ENCODE measurements around the gene IVNS1ABP. TPM values are rescaled to one million over a fixed set of nuclear protein-coding genes. Genes with fewer than 3 reads are reported as not detected.
"Not testable (repeated sequence)": the region's sequence is repeated elsewhere in the genome, so short reads cannot be mapped to it uniquely, and the experiment has no call there.

IVNS1ABP gene
- total and polyA plus RNA-seq, 4 donors, result 14.2 to 83.4 (median 34.0) TPM

DNA sequence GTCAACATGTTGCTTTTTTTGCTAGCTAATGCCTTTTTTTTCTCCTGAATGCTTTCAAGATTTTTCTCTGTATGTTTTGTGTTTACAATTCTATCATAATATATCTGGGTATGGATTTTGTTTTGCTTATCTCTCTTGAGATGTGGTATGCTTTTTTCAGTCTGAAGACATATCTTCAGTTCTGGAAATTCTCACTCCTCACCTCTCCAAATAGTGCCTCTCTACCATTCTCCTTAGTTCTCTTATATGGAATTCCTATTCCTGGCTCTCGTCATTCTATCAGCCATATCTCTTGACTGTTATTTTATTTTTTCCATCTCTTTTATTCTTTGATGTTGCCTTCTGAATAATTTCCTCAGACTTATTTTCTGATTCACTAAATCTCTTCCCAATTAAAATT, 58.4 kb downstream of the IVNS1ABP start:
- H3K27me3 ChIP-seq (ENCODE audit: control insufficient read depth in 4 of 4, insufficient read depth in 4 of 4, low read length in 3 of 4), result no peaks in the 10 kb centered on the region
- WGBS, result 96% methylated on average over 1 of the region's 1 CpG

DNA sequence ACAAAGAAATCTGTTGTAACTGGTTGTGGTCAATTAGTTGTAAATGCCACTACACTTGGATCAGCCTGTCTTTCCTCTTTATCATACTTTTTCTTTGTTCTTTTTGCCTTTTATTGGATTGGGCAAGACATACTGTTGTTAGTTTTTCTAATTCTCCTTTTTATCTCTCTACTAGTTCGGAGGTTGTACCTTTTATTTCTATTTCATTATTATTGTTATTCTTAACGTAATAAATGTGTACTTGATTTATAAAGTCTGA, 59.2 kb downstream of the IVNS1ABP start:
- Histone ChIP-seq H3K9ac (ENCODE audit: low read depth in 1 of 2, low read length in 2 of 2) (no peak overlapping the region), H3K36me3 (ENCODE audit: control insufficient read depth in 4 of 4, insufficient read depth in 3 of 4, low read depth in 1 of 4, low read length in 3 of 4) (no peaks in the 10 kb centered on the region), H3K4me3 (ENCODE audit: low read depth in 1 of 3, low read length in 3 of 3) (no peak overlapping the region), H3K27ac (ENCODE audit: low read depth in 1 of 2, low read length in 2 of 2) (no peak overlapping the region), H3K9me3 (ENCODE audit: control insufficient read depth in 4 of 4, low read length in 3 of 4) (no peaks in the 10 kb centered on the region), H3K4me1 (ENCODE audit: control insufficient read depth in 4 of 4, insufficient read depth in 4 of 4, low read length in 3 of 4) (no peaks in the 10 kb centered on the region), H3K27me3 (ENCODE audit: control insufficient read depth in 4 of 4, insufficient read depth in 4 of 4, low read length in 3 of 4) (no peaks in the 10 kb centered on the region)
- WGBS, result 96% methylated on average over 2 of the region's 2 CpGs
- no peak for DNase-seq (ENCODE audit: low spot score)
- TF ChIP-seq, protein P1, sequence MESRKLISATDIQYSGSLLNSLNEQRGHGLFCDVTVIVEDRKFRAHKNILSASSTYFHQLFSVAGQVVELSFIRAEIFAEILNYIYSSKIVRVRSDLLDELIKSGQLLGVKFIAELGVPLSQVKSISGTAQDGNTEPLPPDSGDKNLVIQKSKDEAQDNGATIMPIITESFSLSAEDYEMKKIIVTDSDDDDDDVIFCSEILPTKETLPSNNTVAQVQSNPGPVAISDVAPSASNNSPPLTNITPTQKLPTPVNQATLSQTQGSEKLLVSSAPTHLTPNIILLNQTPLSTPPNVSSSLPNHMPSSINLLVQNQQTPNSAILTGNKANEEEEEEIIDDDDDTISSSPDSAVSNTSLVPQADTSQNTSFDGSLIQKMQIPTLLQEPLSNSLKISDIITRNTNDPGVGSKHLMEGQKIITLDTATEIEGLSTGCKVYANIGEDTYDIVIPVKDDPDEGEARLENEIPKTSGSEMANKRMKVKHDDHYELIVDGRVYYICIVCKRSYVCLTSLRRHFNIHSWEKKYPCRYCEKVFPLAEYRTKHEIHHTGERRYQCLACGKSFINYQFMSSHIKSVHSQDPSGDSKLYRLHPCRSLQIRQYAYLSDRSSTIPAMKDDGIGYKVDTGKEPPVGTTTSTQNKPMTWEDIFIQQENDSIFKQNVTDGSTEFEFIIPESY (IDR thresholded peaks at IDR 0.05), result no peak
- TF ChIP-seq TAF1 (conservative IDR thresholded peaks at IDR 0.05), result no peak
- no peak for TF ChIP-seq SP1 (IDR thresholded peaks at IDR 0.05)
- no peak for TF ChIP-seq FOXA1 (IDR thresholded peaks at IDR 0.05)
- no peak for TF ChIP-seq NR2F2 (IDR thresholded peaks at IDR 0.05)
- no peak for TF ChIP-seq FOXA2 (IDR thresholded peaks at IDR 0.05)
- TF ChIP-seq GABPA (IDR thresholded peaks at IDR 0.05 in 1 of 2, conservative IDR thresholded peaks at IDR 0.05 in 1 of 2), result no peak
- TF ChIP-seq, protein P2, sequence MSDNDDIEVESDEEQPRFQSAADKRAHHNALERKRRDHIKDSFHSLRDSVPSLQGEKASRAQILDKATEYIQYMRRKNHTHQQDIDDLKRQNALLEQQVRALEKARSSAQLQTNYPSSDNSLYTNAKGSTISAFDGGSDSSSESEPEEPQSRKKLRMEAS (IDR thresholded peaks at IDR 0.05), result no peak
- TF ChIP-seq EGR1 (IDR thresholded peaks at IDR 0.05; ENCODE audit: low read depth in 2 of 2), result no peak
- TF ChIP-seq RXRA (IDR thresholded peaks at IDR 0.05), result no peak
- TF ChIP-seq YY1 (IDR thresholded peaks at IDR 0.05), result no peak
- TF ChIP-seq, protein P3, sequence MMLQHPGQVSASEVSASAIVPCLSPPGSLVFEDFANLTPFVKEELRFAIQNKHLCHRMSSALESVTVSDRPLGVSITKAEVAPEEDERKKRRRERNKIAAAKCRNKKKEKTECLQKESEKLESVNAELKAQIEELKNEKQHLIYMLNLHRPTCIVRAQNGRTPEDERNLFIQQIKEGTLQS (IDR thresholded peaks at IDR 0.05), result no peak

More for the DNA sequence above, 58.4 kb downstream of the IVNS1ABP start:
- no peak overlapping the region for H3K9ac ChIP-seq (ENCODE audit: low read depth in 1 of 2, low read length in 2 of 2)
- H3K27ac ChIP-seq (ENCODE audit: low read depth in 1 of 2, low read length in 2 of 2), result no peak overlapping the region
- no peaks in the 10 kb centered on the region for H3K9me3 ChIP-seq (ENCODE audit: control insufficient read depth in 4 of 4, low read length in 3 of 4)
- no peak overlapping the region for H3K4me3 ChIP-seq (ENCODE audit: low read depth in 1 of 3, low read length in 3 of 3)
- TF ChIP-seq EGR1 (IDR thresholded peaks at IDR 0.05; ENCODE audit: low read depth in 2 of 2), result no peak
- TF ChIP-seq YY1 (IDR thresholded peaks at IDR 0.05), result no peak
- no peak for TF ChIP-seq TAF1 (conservative IDR thresholded peaks at IDR 0.05)
- TF ChIP-seq, protein P4, sequence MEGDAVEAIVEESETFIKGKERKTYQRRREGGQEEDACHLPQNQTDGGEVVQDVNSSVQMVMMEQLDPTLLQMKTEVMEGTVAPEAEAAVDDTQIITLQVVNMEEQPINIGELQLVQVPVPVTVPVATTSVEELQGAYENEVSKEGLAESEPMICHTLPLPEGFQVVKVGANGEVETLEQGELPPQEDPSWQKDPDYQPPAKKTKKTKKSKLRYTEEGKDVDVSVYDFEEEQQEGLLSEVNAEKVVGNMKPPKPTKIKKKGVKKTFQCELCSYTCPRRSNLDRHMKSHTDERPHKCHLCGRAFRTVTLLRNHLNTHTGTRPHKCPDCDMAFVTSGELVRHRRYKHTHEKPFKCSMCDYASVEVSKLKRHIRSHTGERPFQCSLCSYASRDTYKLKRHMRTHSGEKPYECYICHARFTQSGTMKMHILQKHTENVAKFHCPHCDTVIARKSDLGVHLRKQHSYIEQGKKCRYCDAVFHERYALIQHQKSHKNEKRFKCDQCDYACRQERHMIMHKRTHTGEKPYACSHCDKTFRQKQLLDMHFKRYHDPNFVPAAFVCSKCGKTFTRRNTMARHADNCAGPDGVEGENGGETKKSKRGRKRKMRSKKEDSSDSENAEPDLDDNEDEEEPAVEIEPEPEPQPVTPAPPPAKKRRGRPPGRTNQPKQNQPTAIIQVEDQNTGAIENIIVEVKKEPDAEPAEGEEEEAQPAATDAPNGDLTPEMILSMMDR (IDR thresholded peaks at IDR 0.05; ENCODE audit: low read depth, low read length, missing input control), result no peak
- TF ChIP-seq, protein P2 (IDR thresholded peaks at IDR 0.05), result no peak
- no peak for TF ChIP-seq RXRA (IDR thresholded peaks at IDR 0.05)
- TF ChIP-seq, protein P3 (IDR thresholded peaks at IDR 0.05), result no peak
- no peak for TF ChIP-seq HNF4G (IDR thresholded peaks at IDR 0.05)
- no peak for TF ChIP-seq JUND (IDR thresholded peaks at IDR 0.05)
- TF ChIP-seq FOXA1 (IDR thresholded peaks at IDR 0.05), result no peak
- TF ChIP-seq NR2F2 (IDR thresholded peaks at IDR 0.05), result no peak
- TF ChIP-seq, protein P1 (IDR thresholded peaks at IDR 0.05), result no peak
- no peak for TF ChIP-seq FOXA2 (IDR thresholded peaks at IDR 0.05)
- TF ChIP-seq SP1 (IDR thresholded peaks at IDR 0.05), result no peak
- H3K36me3 ChIP-seq (ENCODE audit: control insufficient read depth in 4 of 4, insufficient read depth in 3 of 4, low read depth in 1 of 4, low read length in 3 of 4), result no peaks in the 10 kb centered on the region
- H3K4me1 ChIP-seq (ENCODE audit: control insufficient read depth in 4 of 4, insufficient read depth in 4 of 4, low read length in 3 of 4), result no peaks in the 10 kb centered on the region
- no peak for DNase-seq (ENCODE audit: low spot score)

DNA sequence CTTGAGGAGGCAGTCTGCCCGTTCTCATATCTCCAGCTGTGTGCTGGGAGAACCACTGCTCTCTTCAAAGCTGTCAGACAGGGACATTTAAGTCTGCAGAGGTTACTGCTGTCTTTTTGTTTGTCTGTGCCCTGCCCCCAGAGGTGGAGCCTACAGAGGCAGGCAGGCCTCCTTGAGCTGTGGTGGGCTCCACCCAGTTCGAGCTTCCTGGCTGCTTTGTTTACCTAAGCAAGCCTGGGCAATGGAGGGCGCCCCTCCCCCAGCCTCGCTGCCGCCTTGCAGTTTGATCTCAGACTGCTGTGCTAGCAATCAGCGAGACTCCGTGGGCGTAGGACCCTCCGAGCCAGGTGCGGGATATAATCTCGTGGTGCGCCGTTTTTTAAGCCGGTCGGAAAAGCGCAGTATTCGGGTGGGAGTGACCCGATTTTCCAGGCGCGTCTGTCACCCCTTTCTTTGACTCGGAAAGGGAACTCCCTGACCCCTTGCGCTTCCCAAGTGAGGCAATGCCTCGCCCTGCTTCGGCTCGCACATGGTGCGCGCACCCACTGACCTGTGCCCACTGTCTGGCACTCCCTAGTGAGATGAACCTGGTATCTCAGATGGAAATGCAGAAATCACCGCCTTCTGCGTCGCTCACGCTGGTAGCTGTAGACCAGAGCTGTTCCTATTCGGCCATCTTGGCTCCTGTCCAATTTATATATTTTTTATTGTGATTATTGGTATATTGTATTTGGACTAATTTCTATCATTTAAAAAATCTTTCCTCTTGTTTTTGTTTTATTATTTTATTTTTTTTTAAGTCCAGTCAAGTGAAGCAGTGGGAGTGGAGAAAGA, 59.7 kb downstream of the IVNS1ABP start:
- H3K27me3 ChIP-seq (ENCODE audit: control insufficient read depth in 4 of 4, insufficient read depth in 4 of 4, low read length in 3 of 4), result not testable (repeated sequence)
- WGBS, result 90% methylated on average over 19 of the region's 32 CpGs

DNA sequence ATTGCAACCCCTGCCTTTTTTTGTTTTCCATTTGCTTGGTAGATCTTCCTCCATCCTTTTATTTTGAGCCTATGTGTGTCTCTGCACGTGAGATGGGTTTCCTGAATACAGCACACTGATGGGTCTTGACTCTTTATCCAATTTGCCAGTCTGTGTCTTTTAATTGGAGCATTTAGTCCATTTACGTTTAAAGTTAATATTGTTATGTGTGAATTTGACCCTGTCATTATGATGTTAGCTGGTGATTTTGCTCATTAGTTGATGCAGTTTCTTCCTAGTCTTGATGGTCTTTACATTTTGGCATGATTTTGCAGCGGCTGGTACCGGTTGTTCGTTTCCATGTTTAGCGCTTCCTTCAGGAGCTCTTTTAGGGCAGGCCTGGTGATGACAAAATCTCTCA, 61.4 kb downstream of the IVNS1ABP start:
- H3K9me3 ChIP-seq (ENCODE audit: control insufficient read depth in 4 of 4, low read length in 3 of 4); H3K9ac ChIP-seq (ENCODE audit: low read depth in 1 of 2, low read length in 2 of 2); H3K4me1 ChIP-seq (ENCODE audit: control insufficient read depth in 4 of 4, insufficient read depth in 4 of 4, low read length in 3 of 4); H3K27me3 ChIP-seq (ENCODE audit: control insufficient read depth in 4 of 4, insufficient read depth in 4 of 4, low read length in 3 of 4); DNase-seq (ENCODE audit: low spot score); H3K27ac ChIP-seq (ENCODE audit: low read depth in 1 of 2, low read length in 2 of 2); H3K4me3 ChIP-seq (ENCODE audit: low read depth in 1 of 3, low read length in 3 of 3); H3K36me3 ChIP-seq (ENCODE audit: control insufficient read depth in 4 of 4, insufficient read depth in 3 of 4, low read depth in 1 of 4, low read length in 3 of 4): not testable (repeated sequence)
- WGBS, result 88% methylated on average over 5 of the region's 6 CpGs

More for the DNA sequence above, 59.7 kb downstream of the IVNS1ABP start:
- not testable (repeated sequence) for H3K9ac ChIP-seq (ENCODE audit: low read depth in 1 of 2, low read length in 2 of 2); DNase-seq (ENCODE audit: low spot score); H3K4me1 ChIP-seq (ENCODE audit: control insufficient read depth in 4 of 4, insufficient read depth in 4 of 4, low read length in 3 of 4); H3K36me3 ChIP-seq (ENCODE audit: control insufficient read depth in 4 of 4, insufficient read depth in 3 of 4, low read depth in 1 of 4, low read length in 3 of 4); H3K9me3 ChIP-seq (ENCODE audit: control insufficient read depth in 4 of 4, low read length in 3 of 4); H3K27ac ChIP-seq (ENCODE audit: low read depth in 1 of 2, low read length in 2 of 2); H3K4me3 ChIP-seq (ENCODE audit: low read depth in 1 of 3, low read length in 3 of 3)
